Cerebellar nuclear complex (tissue), 1 donor: ENCODE measurements around the gene ERF.

ENCODE experiments used
- DNase-seq, 2 experiments: peaks; one replicate each; lab custom pipeline; 2025; lab: John Stamatoyannopoulos, UW

Gene ERF

GRCh38 chr19:42214810-42215485 is 40.0 kb downstream of the ERF start:
- no peak for DNase-seq

DNA sequence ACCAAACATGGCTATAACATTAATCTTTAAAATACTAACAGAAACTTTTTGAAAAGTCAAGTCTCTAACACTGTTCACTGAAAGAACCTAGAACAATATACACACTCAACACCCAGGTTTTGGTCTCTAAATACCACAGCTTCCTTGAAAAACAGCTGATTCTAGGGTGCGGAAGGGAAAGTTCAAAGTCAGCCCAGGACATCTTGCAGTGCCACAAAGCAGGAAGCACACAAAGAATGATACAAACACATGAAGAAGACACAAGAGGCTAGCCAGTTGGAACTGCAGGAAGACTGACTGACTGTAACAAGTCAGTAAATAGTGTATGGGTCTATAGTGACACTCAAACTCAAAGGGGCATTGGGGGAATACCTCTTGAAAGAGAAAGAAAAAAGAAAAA is 42.0 kb downstream of the ERF start:
- no peak for DNase-seq

GRCh38 chr19:42208612-42209011 is 46.3 kb downstream of the ERF start:
- no peak for DNase-seq

GRCh38 chr19:42207767-42208271 is 47.1 kb downstream of the ERF start:
- DNase-seq: no peak

DNA sequence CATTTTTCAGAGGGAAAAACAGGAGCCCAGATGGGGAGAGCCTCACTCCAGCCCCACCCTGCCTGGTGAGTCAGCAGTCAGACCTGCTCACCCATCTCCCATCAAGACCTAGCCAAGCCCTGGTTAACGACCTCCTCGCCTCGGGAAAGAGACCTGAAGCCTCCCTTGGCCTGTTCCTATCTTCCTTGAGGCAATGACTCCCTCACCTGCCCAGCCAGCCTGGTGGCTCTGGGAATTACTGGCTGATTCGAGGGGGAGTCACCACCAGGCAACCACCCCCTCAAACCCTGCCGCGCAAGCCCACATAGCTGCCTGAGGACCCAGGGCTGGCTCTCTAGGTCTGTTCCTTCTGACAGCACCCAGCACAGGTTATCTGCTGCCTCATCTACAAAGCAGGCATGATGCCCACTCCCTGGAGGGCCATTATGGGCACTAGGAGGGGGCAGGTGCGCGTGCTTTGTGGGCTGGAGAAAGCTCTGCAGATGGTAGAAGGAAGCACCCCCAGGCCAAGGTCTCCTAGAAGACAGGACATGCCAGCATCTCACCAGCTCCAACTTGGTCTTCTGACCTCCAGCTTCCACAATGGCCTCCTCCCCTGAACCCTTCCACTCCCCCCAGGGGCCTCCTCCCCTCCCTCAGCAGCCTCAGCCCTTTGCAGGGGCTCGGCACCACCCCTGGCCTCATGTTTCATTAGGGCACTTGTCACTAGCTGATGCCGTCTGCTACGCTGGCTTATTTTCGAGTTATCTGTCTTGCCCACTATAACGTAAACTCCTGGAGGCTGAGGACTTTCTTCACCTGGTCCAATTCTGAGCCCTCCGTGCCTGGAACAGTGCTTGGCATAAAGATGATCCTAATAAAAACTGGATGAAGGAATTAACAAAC is 47.8 kb downstream of the ERF start:
- no peak for DNase-seq

GRCh38 chr19:42204664-42205063 is 50.3 kb downstream of the ERF start:
- DNase-seq: no peak

DNA sequence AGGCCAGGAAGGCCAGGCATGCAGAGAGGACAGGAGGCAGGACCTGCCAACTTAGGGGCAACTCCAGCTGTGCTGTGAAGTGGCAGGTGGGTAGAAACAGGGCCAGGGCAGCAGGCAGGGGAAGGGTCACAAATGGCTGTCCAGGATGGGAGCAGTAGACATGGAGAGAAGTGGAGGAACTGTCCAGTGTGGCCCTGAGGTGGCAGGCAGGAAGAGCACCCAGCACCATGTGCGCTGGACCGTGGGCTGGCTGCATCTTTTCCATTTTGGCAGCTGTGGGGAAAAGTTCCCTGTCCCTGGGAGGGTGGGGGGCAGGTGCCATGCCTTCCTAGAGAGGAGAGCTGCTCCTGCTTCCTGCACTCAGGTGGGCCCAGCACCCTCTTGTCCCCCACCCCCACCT is 51.2 kb downstream of the ERF start:
- no peak for DNase-seq

GRCh38 chr19:42202290-42202880 is 52.5 kb downstream of the ERF start:
- DNase-seq: no peak

DNA sequence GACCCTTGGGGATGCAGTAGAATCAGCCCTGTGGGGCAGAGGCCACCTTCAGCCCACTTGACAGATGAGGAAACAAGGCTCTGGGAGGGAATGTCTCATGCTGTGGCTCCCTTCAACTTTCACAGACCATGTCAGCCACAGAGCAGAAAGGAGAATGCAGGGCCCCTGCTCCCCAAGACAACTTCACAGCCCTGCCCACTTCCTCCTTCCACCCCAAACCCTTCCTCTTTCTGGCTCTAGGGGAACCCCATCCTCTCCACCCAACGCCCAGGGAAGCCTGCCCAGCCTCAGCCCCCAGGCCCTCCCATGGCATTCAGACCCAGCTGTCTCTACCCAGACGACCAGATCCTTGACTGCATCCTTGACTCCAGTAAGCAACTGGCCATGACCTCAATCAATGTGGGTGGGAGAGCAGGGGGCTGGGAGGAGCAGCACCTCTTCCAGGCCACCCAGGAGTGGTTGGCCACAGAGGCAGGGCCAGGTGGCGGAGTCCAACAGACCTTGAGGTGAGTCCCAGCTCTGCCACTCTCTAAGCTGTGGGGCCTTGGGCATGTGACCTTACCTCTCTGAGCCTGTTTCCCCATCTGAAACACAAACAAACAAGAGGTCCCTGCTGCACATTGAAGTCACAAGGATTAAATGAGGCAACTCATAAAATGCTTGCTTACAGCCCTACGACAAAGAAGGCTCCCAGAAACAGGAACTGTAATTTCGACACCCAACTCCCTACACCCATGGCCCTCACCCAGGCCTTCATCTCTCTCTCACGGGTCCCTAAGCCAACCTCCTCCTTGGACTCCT is 53.2 kb downstream of the ERF start:
- DNase-seq: no peak

GRCh38 chr19:42200116-42200715 is 54.7 kb downstream of the ERF start:
- DNase-seq: no peak

GRCh38 chr19:42199440-42200115 is 55.4 kb downstream of the ERF start:
- no peak for DNase-seq

DNA sequence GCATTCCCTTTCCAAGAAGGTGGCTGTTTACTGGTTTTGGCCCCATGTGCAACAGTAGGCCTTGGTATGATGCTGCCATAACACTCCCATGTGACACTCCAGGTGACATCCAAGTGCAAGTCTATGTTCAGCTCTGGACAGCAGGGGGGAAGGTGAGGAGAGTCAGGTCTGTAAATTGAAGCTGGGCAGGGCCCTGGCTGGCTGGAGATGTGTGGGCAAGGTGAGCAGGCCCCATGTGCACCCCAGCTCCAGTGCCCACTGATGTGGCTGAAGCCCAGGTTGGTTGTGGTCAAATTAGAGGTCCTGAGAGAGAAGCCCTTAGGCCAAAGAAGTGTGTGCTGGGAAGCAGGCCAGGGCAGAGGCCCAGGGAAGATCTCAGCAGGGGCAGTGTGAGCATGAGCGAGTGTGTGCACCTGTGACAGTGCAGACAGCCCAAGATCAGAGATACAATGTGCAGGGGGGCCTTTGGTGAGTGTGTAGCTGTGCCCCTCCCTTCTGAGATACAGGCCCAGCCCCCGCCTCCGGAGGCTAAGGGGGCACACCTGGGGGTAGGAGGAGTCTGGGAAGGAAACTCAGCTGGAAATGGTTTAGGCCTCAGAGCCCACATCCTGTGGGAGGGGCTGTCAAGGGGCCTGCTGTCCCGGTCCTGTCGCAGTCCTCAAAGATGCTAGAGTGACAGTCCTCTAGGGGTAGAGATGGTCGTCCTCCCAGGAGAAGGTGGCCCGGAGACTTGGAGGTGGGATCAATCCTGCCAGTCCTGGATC is 56.1 kb downstream of the ERF start:
- no peak for DNase-seq
